Esophagus mucosa (tissue), 1 donor: ENCODE data around the gene ULK1. TPM values are rescaled to one million over a fixed set of nuclear protein-coding genes. Genes with fewer than 3 reads are reported as not detected.
A peak's percentile ranks its signal among the peaks of the same experiment; 100 is the strongest.

ENCODE experiments used
- ATAC-seq: fragments of 200-7000 bp; cut with Tn5 transposase; one replicate; pipeline ENCODE4 v1.9.1; 2020
- total RNA-seq: library from RNA; stranded (reverse); gene quantifications from one replicate; pipeline ENCODE4 v1.2.4, GENCODE V29; 2023
- donor health status: DM: yes; HTN: yes; CAD: no.

Gene ULK1
- total RNA-seq, 1 donor from 2014 or later = 12.8 TPM

DNA sequence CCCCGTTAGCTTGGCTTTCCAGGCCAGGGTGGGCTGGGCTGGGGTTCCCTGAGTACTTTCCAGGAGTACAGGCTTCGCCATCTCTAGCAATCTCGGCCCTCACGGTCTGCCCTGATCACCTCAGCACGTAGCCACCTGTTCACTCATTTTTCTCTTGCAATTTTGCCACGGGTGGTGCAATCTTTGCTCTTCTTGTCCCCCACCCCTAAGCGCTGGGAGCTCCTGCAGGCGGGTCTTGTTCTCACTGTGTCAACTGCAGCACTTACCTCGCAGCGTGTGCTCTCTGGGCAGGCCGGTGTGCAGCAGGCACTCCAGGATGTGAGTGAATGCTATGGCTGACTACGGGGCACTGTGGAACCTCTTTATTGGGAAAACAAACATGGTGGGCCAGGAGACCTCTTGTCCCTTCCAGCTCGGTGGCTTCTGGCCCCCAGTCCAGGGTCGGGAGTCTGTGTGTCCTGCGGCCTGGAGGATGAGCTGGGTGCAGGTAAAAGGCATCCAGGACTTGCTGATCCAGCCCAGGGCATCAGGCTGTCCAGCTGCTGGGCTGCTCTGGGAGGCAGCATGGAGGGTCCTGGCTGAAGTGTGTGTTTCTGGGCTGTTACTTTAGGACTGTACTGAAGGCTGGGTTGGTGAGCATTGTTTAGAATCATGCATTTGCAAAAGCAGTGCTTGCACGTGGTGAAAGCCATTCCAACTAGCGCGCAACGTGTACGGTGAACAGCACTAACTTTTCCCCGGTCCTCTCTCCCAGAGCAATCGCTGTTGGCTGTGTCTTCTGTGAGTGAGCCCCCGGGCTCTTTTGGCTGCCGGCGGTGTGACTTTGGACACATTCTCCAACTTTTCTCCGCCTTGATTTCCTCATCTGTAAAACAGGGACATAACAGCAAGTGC lies 1.5 kb upstream of the ULK1 start:
- no peak for ATAC-seq

GRCh38 chr12:131893605-131894312 lies 663 bp upstream of the ULK1 start:
- ATAC-seq = no peak

DNA sequence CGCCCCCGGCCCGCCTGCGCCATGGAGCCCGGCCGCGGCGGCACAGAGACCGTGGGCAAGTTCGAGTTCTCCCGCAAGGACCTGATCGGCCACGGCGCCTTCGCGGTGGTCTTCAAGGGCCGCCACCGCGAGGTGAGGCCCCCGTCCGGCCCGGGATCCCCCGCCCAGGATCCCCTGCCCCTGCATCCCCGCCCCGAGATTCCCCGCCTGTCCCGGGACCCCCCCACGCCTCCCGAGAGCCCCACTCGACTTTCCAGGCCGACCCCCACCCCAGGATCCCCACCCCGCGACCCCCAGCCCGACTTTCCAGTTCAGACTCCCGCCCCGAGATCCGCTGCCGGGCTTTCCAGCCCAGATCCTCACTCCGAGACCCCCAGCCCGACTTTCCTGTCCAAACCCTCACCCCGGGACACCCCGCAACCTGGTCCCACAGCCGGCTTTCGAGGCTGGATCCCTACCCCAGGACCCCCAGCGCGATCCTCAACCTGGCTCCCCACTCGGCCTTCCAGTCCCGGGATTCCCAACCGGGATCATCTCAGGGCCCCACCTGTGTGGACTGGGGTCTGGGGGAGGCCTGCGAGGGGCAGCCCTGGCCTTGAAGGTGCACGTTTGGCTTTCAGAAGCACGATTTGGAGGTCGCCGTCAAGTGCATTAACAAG lies 688 bp downstream of the ULK1 start:
- ATAC-seq = no peak

GRCh38 chr12:131895640-131896079 lies 1.2 kb downstream of the ULK1 start:
- no peak for ATAC-seq

GRCh38 chr12:131896080-131896810 lies 1.8 kb downstream of the ULK1 start:
- peak; percentile 85 for ATAC-seq

DNA sequence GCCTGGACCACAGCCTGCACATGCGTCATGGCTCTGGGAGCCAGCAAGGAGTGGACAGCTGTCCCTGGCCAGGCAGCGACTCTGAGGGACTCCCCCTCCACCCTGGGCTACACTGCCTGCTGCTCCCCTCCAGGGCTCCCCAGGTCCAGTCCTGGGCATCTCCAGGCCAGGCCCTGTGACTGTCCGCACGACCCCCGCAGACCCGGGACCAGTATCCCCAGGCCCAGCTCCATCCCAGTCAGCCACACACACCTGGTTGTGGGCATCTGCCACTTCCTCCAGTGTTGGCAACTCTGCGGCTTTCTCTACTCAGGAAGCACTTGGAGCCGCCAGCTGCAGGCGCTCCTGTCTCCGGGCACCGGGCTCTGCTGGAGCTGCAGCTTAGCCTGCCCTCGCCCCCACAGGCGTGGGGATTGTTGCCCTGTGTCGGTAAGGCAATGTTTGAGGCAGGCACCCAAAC lies 2.4 kb downstream of the ULK1 start:
- ATAC-seq = peak; percentile 17

- ATAC-seq = no peak
Observed at GRCh38 chr12:131897276-131897675, 2.9 kb downstream of the ULK1 start.

DNA sequence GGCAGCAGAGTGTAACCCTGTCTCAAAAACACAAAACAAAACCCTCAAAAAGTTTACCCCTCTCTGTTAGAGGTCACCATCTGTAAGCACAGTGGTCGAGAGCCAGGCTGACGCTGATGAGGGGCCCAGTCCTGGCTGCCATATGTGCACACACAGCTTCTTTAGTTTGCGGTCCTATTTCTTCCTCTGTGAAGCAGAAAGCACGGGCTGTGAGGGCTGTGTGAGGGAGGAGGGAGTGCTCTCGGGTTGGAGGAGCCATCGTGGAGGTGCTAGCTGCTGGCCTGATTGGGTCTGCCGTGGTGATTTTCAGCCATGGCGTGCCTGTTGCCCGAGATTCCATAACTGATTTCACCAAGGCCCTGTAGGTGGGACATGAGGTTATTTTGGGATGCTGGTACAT lies 3.5 kb downstream of the ULK1 start:
- no peak for ATAC-seq

- no peak for ATAC-seq
Observed at GRCh38 chr12:131900397-131900796, 6.0 kb downstream of the ULK1 start.

- no peak for ATAC-seq
Observed at GRCh38 chr12:131901431-131902331, 7.3 kb downstream of the ULK1 start.

- ATAC-seq = peak; percentile 82
Observed at GRCh38 chr12:131902332-131903241, 8.2 kb downstream of the ULK1 start.

GRCh38 chr12:131903270-131904255 lies 9.1 kb downstream of the ULK1 start:
- no peak for ATAC-seq

DNA sequence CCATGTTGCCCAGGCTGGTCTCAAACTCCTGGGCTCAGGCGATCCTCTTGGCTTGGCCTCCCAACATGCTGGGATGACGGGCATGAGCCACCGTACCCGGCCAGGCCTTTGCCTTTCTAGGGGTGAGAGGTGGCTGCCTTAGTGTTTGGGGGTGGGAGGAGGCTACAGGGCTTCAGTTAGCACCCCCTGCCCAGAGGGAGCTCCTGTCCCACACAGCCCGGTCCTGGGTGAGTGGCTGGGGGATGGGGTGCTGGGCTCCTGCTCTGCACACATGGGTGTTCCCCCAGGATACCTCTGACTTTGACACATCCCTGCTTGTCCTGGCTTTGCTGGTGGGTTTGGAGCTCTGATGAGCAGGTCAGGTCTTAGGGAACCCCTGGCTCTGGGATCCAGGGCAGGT lies 9.9 kb downstream of the ULK1 start:
- no peak for ATAC-seq

DNA sequence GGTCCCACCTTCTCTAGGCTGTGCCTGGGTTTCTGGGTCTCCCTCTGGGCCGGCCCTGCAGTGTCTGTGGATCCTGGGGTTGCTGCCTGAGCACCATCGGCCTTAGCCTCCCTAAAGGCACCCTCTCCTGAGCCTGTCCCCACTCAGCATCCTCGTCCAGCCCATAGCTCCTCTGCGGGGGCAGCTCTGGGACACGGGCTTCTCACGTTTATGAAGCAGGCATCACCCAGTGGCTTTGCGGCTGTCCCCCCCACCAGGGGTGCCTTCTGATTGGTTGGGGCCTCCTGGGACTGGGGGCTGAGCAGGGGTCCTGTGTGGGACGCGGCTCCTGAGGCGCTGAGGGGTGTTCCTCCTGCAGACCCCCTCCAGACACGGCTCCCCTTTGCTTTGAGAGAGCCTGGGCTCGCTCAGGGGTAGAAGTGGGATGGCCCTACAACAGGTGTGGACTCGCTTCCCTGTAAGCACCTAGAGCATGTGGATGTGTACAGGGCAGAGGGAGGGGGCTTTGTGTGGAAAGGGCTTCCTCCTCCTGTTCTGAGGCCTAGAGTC lies 10.7 kb downstream of the ULK1 start:
- ATAC-seq = no peak

GRCh38 chr12:131905630-131906091 lies 11.2 kb downstream of the ULK1 start:
- ATAC-seq = no peak

DNA sequence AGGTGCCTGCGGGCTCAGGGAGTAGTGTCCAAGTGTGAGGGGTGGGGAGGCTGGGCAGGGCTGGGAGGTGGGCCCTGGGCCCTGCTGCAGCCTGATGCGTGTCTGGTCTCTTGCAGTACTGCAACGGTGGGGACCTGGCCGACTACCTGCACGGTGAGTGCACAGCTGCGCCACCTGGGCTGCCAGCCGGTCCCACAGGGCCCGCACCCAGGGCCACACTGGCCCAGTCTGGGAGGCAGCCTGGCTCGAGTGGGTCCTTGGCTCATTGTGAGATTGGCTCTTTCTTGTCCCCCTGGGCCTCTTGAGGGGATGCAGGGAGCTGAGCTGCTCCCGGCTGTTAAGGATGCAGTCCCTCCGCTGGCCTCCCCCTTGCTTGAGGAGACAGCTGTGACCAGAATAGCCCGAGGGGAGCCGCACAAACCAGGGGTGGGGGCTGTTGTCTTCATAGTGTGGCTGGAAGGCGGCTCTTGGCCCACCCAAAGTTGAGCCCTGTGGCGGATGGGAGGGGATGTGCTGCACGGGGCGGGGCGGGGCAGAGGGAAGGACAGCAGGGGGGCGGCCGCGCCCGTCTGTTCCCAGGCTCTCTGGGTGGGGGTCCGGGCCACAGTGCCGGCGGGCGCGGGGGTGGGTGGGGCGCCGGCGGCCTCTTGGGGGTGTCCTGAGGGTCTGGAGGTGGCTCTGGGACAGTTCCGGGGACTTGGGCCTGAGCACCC lies 13.1 kb downstream of the ULK1 start:
- no peak for ATAC-seq
